CD4-positive, alpha-beta memory T cell (primary cell): ENCODE data around the gene NCOA7. TPM values are rescaled to one million over a fixed set of nuclear protein-coding genes. Genes with fewer than 3 reads are reported as not detected.
"Not testable (repeated sequence)": the region's sequence is repeated elsewhere in the genome, so short reads cannot be mapped to it uniquely, and the experiment has no call there.

Experiments
- CTCF ChIA-PET: fragments of 350-600 bp; sonication (Branson Sonifier 250); formaldehyde crosslinking; loops from one replicate; lab custom pipeline; 2021; ENCODE audit warnings: inconsistent platforms; ENCODE audit not compliant: partially characterized antibody; lab: Charles Lee
- POLR2A ChIA-PET: fragments of 350-600 bp; sonication (Branson Sonifier 250); formaldehyde crosslinking; loops from one replicate; lab custom pipeline; 2021; ENCODE audit not compliant: partially characterized antibody; lab: Charles Lee
- DNase-seq, 5 donors: peaks; one replicate each; pipeline versions ENCODE4 v3.0.0 to v3.0.0-alpha.2; 2020 to 2022; ENCODE audit warnings: mixed read lengths in 1 of 5
- H3K27ac ChIP-seq: one replicate; pipeline ENCODE4 v1.7.0; 2013; ENCODE audit warnings: low read depth, low read length
- H3K27me3 ChIP-seq: 2 replicates; pipeline ENCODE4 v1.7.0; 2013; ENCODE audit warnings: mild to moderate bottlenecking, low read length, moderate library complexity; ENCODE audit not compliant: insufficient read depth
- H3K36me3 ChIP-seq: 2 replicates; pipeline ENCODE4 v1.7.0; 2013; ENCODE audit warnings: mild to moderate bottlenecking, low read length, moderate library complexity; ENCODE audit not compliant: insufficient read depth
- H3K4me1 ChIP-seq: 2 replicates; pipeline ENCODE4 v1.7.0; 2013; ENCODE audit warnings: mild to moderate bottlenecking, low read length, moderate library complexity; ENCODE audit not compliant: insufficient read depth
- H3K4me3 ChIP-seq, 2 donors: one replicate each; pipeline ENCODE4 v1.7.0; 2013; ENCODE audit warnings: low read length in 2 of 2, mild to moderate bottlenecking in 1 of 2
- H3K9me3 ChIP-seq, 2 donors: one replicate each; pipeline ENCODE4 v1.7.0; 2013; ENCODE audit warnings: low read length in 2 of 2, control low read depth in 1 of 2; ENCODE audit not compliant: control insufficient read depth in 1 of 2
- H3K27ac Mint-ChIP-seq, 7 donors: one replicate each; pipeline ENCODE4 v1.8.0; 2020 to 2021; ENCODE audit warnings: mixed read lengths in 7 of 7, mild to moderate bottlenecking in 6 of 7, inconsistent platforms in 3 of 7, moderate library complexity in 3 of 7
- H3K27me3 Mint-ChIP-seq, 2 donors: one replicate each; pipeline ENCODE4 v1.8.0; 2020 to 2021; ENCODE audit warnings: mixed read lengths in 2 of 2
- H3K36me3 Mint-ChIP-seq, 2 donors: one replicate each; pipeline ENCODE4 v1.8.0; 2020 to 2021; ENCODE audit warnings: mixed read lengths in 2 of 2, inconsistent platforms in 1 of 2, mild to moderate bottlenecking in 1 of 2
- H3K4me1 Mint-ChIP-seq, 4 donors: one replicate each; pipeline ENCODE4 v1.8.0; 2020 to 2021; ENCODE audit warnings: mixed read lengths in 4 of 4, mild to moderate bottlenecking in 1 of 4
- H3K4me3 Mint-ChIP-seq, 8 donors: one replicate each; pipeline ENCODE4 v1.8.0; 2020 to 2021; ENCODE audit warnings: mixed read lengths in 8 of 8, mild to moderate bottlenecking in 7 of 8, moderate library complexity in 6 of 8, inconsistent platforms in 3 of 8
- H3K9me3 Mint-ChIP-seq, 8 donors: one replicate each; pipeline ENCODE4 v1.8.0; 2020 to 2021; ENCODE audit warnings: mixed read lengths in 8 of 8, mild to moderate bottlenecking in 5 of 8, inconsistent platforms in 3 of 8, moderate library complexity in 1 of 8
- intact Hi-C: fragments of 100-400 bp; cut with micrococcal nuclease; formaldehyde crosslinking; loops from one replicate; pipeline ENCODE4 v1.15.1; 2023
- polyA plus RNA-seq, 2 donors: library from polyadenylated mRNA; unstranded; fragments of 300-500 nt; fragmentation: Illumina TruSeq; gene quantifications; one replicate each; pipeline ENCODE4 v1.2.3, GENCODE V29; 2021
- total RNA-seq, 2 experiments: library from RNA; stranded (reverse); gene quantifications; one replicate each; pipeline ENCODE4 v1.2.3, GENCODE V29; 2021

Gene NCOA7
- total and polyA plus RNA-seq, 4 experiments from 2014 or later, result 16.9 to 75.1 (median 63.6) TPM

DNA sequence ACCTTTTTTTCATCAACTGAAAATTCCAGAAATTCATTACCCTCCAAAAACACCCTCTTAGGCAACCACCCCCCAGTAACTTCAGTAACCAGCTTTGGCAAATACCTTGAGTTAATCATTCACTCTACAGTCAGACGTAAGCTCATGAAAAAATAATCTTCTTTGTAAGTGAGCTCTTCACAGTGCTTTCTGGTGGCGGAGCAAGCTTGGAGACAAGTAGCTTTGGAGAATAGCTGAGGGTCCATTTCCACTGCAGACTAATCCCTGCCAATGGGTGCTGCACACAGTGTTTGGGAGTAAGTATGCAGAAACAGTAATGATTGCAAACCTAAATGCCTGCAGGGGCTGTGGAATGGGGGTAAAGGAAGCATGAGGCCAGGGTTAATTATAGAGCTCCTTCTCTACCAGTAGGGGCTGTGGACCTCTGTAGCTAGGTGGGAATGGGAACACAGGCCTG lies 109.0 kb downstream of the NCOA7 start:
- peaks cover 33 to 44% of the 10 kb centered on the region in 2 donors for H3K36me3 Mint-ChIP-seq
- POLR2A ChIA-PET, result interaction anchor here (1.0 kb wide), 1 partner anchor 109 kb away, joined by 3 read pairs; the partner anchor contains the start of gene NCOA7

DNA sequence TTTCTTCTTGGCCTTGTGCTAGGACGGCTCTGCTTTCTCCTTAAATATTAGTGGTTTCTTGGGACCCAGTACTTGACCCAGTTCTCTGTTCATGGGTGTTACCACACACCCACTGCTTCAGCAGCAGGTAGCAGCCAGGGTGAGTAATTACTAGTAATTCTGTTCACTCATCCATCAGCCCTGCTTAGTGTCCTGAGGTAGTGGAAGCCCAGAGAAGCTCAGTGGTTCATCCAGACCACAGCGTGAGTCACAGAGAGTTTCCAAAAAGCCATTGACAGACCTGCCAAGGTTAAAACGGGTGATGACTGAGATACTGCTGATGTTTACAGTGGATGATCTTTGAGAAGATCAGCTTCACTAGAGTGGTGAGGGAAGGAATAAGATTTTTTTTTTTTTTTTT lies 114.1 kb downstream of the NCOA7 start:
- intact Hi-C loops, result no loop called here
- Histone ChIP-seq H3K4me3 (no peak overlapping the region), H3K36me3 (peaks cover 5% of the 10 kb centered on the region), H3K27me3 (no peaks in the 10 kb centered on the region), H3K9me3 (no peaks in the 10 kb centered on the region), H3K27ac (no peak overlapping the region), H3K4me1 (peaks cover 11% of the 10 kb centered on the region)
- DNase-seq, result peak; percentile 19 to 80 (median 30)
- ChIA-PET POLR2A (interaction anchor here (0.7 to 2.4 kb wide), 3 partner anchors 46 to 114 kb away, joined by 3 to 16 read pairs (median 5); partner anchors contain the start of gene NCOA7), CTCF (interaction anchor here (0.7 to 5.0 kb wide), 13 partner anchors 9 to 142 kb away, joined by 3 to 65 read pairs (median 4); partner anchors contain the start of gene NCOA7)
- Mint-ChIP-seq H3K4me1 (peaks cover 16 to 33% (median 21%) of the 10 kb centered on the region in 4 donors), H3K9me3 (no peaks in the 10 kb centered on the region), H3K27ac (peak overlapping the region; percentile 25 to 91 (median 64)), H3K36me3 (peaks cover 29 to 47% of the 10 kb centered on the region in 2 donors), H3K4me3 (peak overlapping the region in 4 of 8 donors; percentile 6 to 71 (median 34)), H3K27me3 (no peaks in the 10 kb centered on the region)

More for the DNA sequence above, 109.0 kb downstream of the NCOA7 start:
- H3K27me3 ChIP-seq, result no peaks in the 10 kb centered on the region
- Mint-ChIP-seq H3K27me3 (no peaks in the 10 kb centered on the region), H3K27ac (peak overlapping the region in 1 of 7 donors; percentile 1), H3K4me3 (no peak overlapping the region), H3K4me1 (peaks cover 7 to 25% (median 12%) of the 10 kb centered on the region in 4 donors), H3K9me3 (no peaks in the 10 kb centered on the region)
- no peaks in the 10 kb centered on the region for H3K9me3 ChIP-seq
- intact Hi-C loops, result no loop called here
- no peak overlapping the region for H3K4me3 ChIP-seq
- H3K27ac ChIP-seq, result no peak overlapping the region
- H3K36me3 ChIP-seq, result peaks cover 6% of the 10 kb centered on the region
- CTCF ChIA-PET, result interaction anchor here (1.1 to 3.2 kb wide), 9 partner anchors 8 to 118 kb away, joined by 3 to 21 read pairs (median 5); partner anchors contain the start of genes HINT3 and NCOA7
- peaks cover 10% of the 10 kb centered on the region for H3K4me1 ChIP-seq
- no peak for DNase-seq

DNA sequence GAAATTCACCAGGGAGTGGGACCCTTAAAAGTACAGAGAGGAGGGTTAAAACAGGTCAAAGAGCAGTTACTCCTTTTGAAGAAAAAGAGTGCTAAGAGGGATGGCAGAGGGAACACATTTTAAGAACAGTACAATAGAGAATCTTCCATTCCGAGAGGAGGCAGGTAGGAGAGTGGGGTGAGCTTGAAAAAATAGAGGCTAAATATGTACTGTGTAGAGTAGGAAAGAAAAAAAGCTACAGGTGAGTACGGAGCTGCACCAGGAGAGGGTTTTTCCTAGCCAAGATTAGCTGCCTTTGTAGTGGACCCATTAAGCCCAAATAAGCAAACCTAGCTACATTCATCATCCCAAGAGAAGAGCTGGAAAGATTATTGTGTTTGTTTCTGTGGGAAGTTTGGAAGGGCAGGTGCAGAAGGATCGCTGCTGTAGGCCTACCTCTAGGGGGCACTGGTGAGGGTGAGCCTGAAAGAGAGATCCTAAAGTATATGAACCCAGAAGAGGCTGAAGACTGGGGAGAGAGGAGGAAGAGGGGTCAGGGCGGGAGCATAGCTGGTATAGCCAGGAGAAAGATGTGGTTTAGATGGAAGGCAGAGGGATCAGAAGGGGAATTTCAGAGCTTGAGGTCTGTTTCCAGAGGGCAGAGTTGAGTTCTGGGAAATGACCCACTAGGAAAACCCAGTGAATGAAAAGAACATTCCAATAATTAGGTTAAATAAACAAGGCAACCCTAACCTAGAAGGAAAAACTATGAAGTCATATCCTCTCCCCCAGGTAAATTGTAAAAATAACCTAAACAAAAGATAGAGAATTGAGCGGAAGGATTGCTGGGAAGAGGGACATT lies 115.6 kb downstream of the NCOA7 start:
- CTCF ChIA-PET, result interaction anchor here (0.7 to 5.0 kb wide), 33 partner anchors 9 to 125 kb away, joined by 3 to 65 read pairs (median 5); partner anchors contain the start of genes HINT3 and NCOA7
- peaks cover 16 to 33% (median 21%) of the 10 kb centered on the region in 4 donors for H3K4me1 Mint-ChIP-seq
- POLR2A ChIA-PET, result interaction anchor here (0.7 to 2.4 kb wide), 2 partner anchors 69 to 116 kb away, joined by 3 to 16 read pairs; partner anchors contain the start of gene NCOA7
- Histone ChIP-seq H3K9me3 (no peaks in the 10 kb centered on the region), H3K27me3 (no peaks in the 10 kb centered on the region), H3K4me1 (peaks cover 11% of the 10 kb centered on the region), H3K4me3 (no peak overlapping the region), H3K27ac (no peak overlapping the region), H3K36me3 (peaks cover 4% of the 10 kb centered on the region)
- H3K27ac Mint-ChIP-seq, result peak overlapping the region; percentile 9 to 86 (median 68)
- peaks cover 29 to 49% of the 10 kb centered on the region in 2 donors for H3K36me3 Mint-ChIP-seq
- no peaks in the 10 kb centered on the region for H3K27me3 Mint-ChIP-seq
- peak; percentile 22 to 44 (median 39) for DNase-seq
- no peaks in the 10 kb centered on the region for H3K9me3 Mint-ChIP-seq
- H3K4me3 Mint-ChIP-seq, result peak overlapping the region in 1 of 8 donors; percentile 21
- intact Hi-C loops, result loop anchor here (1.0 kb wide), 1 partner anchor 115 kb away; no protein-coding TSS in a partner anchor

DNA sequence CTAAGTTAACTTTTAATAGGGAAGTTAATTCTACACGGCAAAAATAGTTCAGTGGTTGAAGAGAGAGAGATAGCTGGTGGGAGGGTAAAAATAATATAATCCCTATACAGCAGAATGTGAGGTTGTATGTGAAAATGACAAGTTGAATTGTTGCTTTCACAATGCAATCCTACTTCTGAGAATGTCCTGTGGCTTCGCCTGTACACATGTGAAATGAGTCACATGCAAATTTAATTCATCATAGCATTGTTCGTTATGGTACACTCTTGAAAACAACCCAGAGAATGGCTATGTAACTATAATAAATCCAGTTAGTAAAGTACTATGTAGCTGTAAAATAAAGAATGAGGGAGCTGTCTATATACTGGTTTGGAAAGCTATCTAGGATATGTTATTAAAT lies 119.8 kb downstream of the NCOA7 start:
- H3K27ac ChIP-seq, result no peak overlapping the region
- H3K9me3 ChIP-seq, result no peaks in the 10 kb centered on the region
- no peaks in the 10 kb centered on the region for H3K9me3 Mint-ChIP-seq

DNA sequence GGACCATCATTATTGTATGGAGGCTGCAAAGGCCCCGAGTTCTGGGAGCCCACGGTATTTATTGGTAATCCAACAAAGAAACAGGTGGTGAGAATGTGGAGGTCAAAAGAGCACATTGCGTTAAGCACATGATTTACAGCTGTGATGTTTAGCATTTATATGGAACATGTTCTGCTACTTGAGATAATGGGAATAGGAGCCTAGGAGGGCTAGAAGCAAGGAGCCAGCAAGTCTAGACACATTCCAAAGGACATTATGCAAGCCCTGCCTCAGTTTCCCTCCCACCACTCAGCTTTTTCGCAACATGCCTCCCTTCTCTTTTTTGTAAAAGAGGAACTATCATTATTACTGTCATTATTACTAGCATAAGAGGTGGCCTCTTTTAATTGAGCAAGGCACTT lies 120.3 kb downstream of the NCOA7 start:
- H3K27ac ChIP-seq, H3K27ac Mint-ChIP-seq, intact Hi-C loops: not testable (repeated sequence)

More for the DNA sequence above, 119.8 kb downstream of the NCOA7 start:
- intact Hi-C loops, result no loop called here
- Histone ChIP-seq H3K36me3 (peaks cover 4% of the 10 kb centered on the region), H3K4me1 (no peaks in the 10 kb centered on the region), H3K27me3 (no peaks in the 10 kb centered on the region), H3K4me3 (no peak overlapping the region)
- H3K27me3 Mint-ChIP-seq, result no peaks in the 10 kb centered on the region
- H3K27ac Mint-ChIP-seq, result peak overlapping the region in 1 of 7 donors; percentile 7
- H3K36me3 Mint-ChIP-seq, result peaks cover 23 to 48% of the 10 kb centered on the region in 2 donors
- no peak overlapping the region for H3K4me3 Mint-ChIP-seq
- POLR2A ChIA-PET, result interaction anchor here (2.6 kb wide), 1 partner anchor 120 kb away, joined by 8 read pairs; the partner anchor contains the start of gene NCOA7
- CTCF ChIA-PET, result interaction anchor here (0.8 to 2.0 kb wide), 2 partner anchors 8 to 129 kb away, joined by 4 to 6 read pairs; no protein-coding TSS in a partner anchor
- peaks cover under 1 to 8% (median 3%) of the 10 kb centered on the region in 4 donors for H3K4me1 Mint-ChIP-seq
- DNase-seq, result no peak

DNA sequence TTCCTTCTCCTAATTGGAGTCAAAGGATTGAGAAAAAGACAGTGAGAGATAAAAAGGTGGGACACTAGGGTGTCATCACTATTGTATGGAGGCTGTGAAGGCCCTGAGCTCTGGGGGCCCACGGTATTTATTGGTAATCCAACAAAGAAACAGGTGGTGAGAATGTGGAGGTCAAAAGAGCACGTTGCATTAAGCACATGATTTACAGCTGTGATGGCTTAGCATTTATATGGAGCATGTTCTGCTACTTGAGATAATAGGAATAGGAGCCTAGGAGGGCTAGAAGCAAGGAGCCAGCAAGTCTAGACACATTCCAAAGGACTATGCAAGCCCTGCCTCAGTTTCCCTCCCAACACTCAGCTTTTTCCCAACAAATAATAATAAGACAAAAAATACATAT lies 121.7 kb downstream of the NCOA7 start:
- H3K27ac ChIP-seq, H3K4me3 Mint-ChIP-seq, H3K4me1 ChIP-seq, H3K4me1 Mint-ChIP-seq, H3K9me3 ChIP-seq, H3K4me3 ChIP-seq, DNase-seq, H3K27me3 ChIP-seq, H3K36me3 ChIP-seq, H3K27me3 Mint-ChIP-seq, intact Hi-C loops, H3K9me3 Mint-ChIP-seq: not testable (repeated sequence)
- ChIA-PET POLR2A (interaction anchor here (2.6 kb wide), 1 partner anchor 122 kb away, joined by 8 read pairs; the partner anchor contains the start of gene NCOA7), CTCF (interaction anchor here (1.3 kb wide), 1 partner anchor 59 kb away, joined by 3 read pairs; no protein-coding TSS in a partner anchor)
- H3K36me3 Mint-ChIP-seq, result peaks cover 24 to 54% of the 10 kb centered on the region in 2 donors
- peak overlapping the region in 2 of 7 donors; percentile 1 to 26 for H3K27ac Mint-ChIP-seq

More for the DNA sequence above, 120.3 kb downstream of the NCOA7 start:
- H3K27me3 Mint-ChIP-seq, DNase-seq, H3K36me3 ChIP-seq, H3K4me3 ChIP-seq, H3K27me3 ChIP-seq, H3K9me3 ChIP-seq, H3K4me1 ChIP-seq, H3K9me3 Mint-ChIP-seq, H3K4me1 Mint-ChIP-seq, H3K4me3 Mint-ChIP-seq: not testable (repeated sequence)
- ChIA-PET CTCF (interaction anchor here (2.0 kb wide), 1 partner anchor 129 kb away, joined by 6 read pairs; no protein-coding TSS in a partner anchor), POLR2A (interaction anchor here (2.6 kb wide), 1 partner anchor 120 kb away, joined by 8 read pairs; the partner anchor contains the start of gene NCOA7)
- H3K36me3 Mint-ChIP-seq, result peaks cover 26 to 52% of the 10 kb centered on the region in 2 donors
